OCI-LY7 (cell line): ENCODE results near the gene LMAN2L. TPM values are rescaled to one million over a fixed set of nuclear protein-coding genes. Genes with fewer than 3 reads are reported as not detected.
A peak's percentile ranks its signal among the peaks of the same experiment; 100 is the strongest.

ENCODE experiments used
- BruUV-seq: library from RNA; stranded (reverse); fragments of 400-500 nt; replicated peaks from 2 replicates; lab custom pipeline; 2021; lab: Mats Ljungman, UMichigan
- CTCF ChIA-PET: fragments of 300-600 bp; sonication (Branson Sonifier 250); formaldehyde crosslinking; loops from one replicate; lab custom pipeline; 2022; ENCODE audit warnings: antibody characterized with exemption; ENCODE audit not compliant: unreplicated experiment; lab: Charles Lee
- POLR2A ChIA-PET: fragments of 300-600 bp; sonication (Branson Sonifier 250); formaldehyde crosslinking; loops from one replicate; lab custom pipeline; 2022; ENCODE audit warnings: antibody characterized with exemption; lab: Charles Lee
- DNase-seq: peaks from one replicate; pipeline ENCODE4 v3.0.0-alpha.2; 2015; ENCODE audit warnings: low spot score
- H2AFZ ChIP-seq: fragments of 200-600 bp; sonication (generic), shearing (Covaris generic); 2 replicates; pipeline ENCODE4 v1.6.1; 2014; ENCODE audit warnings: mild to moderate bottlenecking, antibody characterized with exemption, low read length, moderate library complexity
- H3K27ac ChIP-seq: fragments of 200-600 bp; sonication (generic); 2 replicates; pipeline ENCODE4 v1.5.1; 2014; ENCODE audit warnings: mixed run types, low read depth, mild to moderate bottlenecking, moderate library complexity, low read length, inconsistent platforms; ENCODE audit not compliant: poor library complexity, severe bottlenecking
- H3K36me3 ChIP-seq: fragments of 200-600 bp; sonication (generic); 2 replicates; pipeline ENCODE4 v1.6.1; 2014; ENCODE audit warnings: mild to moderate bottlenecking, antibody characterized with exemption, low read length, moderate library complexity, mixed read lengths; ENCODE audit not compliant: insufficient read depth
- H3K4me1 ChIP-seq: fragments of 200-600 bp; sonication (generic); 2 replicates; pipeline ENCODE4 v1.5.1; 2014; ENCODE audit warnings: mild to moderate bottlenecking, low read length; ENCODE audit not compliant: insufficient read depth, poor library complexity, severe bottlenecking
- H3K4me2 ChIP-seq: fragments of 200-600 bp; sonication (generic); 2 replicates; pipeline ENCODE4 v1.6.1; 2014; ENCODE audit warnings: mild to moderate bottlenecking, low read length
- H3K4me3 ChIP-seq: fragments of 200-600 bp; sonication (generic); 2 replicates; pipeline ENCODE4 v1.5.1; 2014; ENCODE audit warnings: mild to moderate bottlenecking, low read depth, low read length; ENCODE audit not compliant: poor library complexity, severe bottlenecking
- H3K79me2 ChIP-seq: fragments of 200-600 bp; sonication (generic); 2 replicates; pipeline ENCODE4 v1.6.1; 2016; ENCODE audit warnings: low read depth, mild to moderate bottlenecking, low read length, moderate library complexity, mixed read lengths; ENCODE audit not compliant: insufficient read depth
- H3K9me2 ChIP-seq: fragments of 200-600 bp; sonication (generic); 2 replicates; pipeline ENCODE4 v1.6.1; 2016; ENCODE audit warnings: mild to moderate bottlenecking, low read length, mixed read lengths; ENCODE audit not compliant: insufficient read depth
- H3K9me3 ChIP-seq: fragments of 200-600 bp; sonication (generic); 2 replicates; pipeline ENCODE4 v1.6.1; 2014; ENCODE audit warnings: mild to moderate bottlenecking, mixed run types, low read length, mixed read lengths
- H4K20me1 ChIP-seq: fragments of 200-600 bp; sonication (generic); 2 replicates; pipeline ENCODE4 v1.6.1; 2014; ENCODE audit warnings: mild to moderate bottlenecking, antibody characterized with exemption, low read length, moderate library complexity, mixed read lengths; ENCODE audit not compliant: insufficient read depth
- CTCF ChIP-seq: fragments of 200-600 bp; sonication (generic); conservative IDR thresholded peaks from 2 replicates; pipeline ENCODE4 v1.5.1; 2014; ENCODE audit warnings: mild to moderate bottlenecking, antibody characterized with exemption, low read length, moderate library complexity, mixed read lengths
- EZH2phosphoT487 ChIP-seq: fragments of 200-600 bp; sonication (generic); IDR thresholded peaks from 2 replicates; pipeline ENCODE4 v1.6.1; 2018; ENCODE audit warnings: low read depth, borderline replicate concordance, mild to moderate bottlenecking, mixed run types, antibody characterized with exemption, low read length, moderate library complexity, mixed read lengths
- intact Hi-C: fragments of 100-400 bp; cut with micrococcal nuclease; formaldehyde crosslinking; loops from one replicate; pipeline ENCODE4 v1.10.0; 2022; ENCODE audit not compliant: unreplicated experiment
- total RNA-seq, 2 experiments: library from RNA; depleted of rRNA in 1 of 2; stranded (reverse); fragments of >200 nt in 1 of 2; shearing (Covaris generic) in 1 of 2; gene quantifications; 2 replicates each; pipeline ENCODE4 v1.2.3, GENCODE V29; 2014 to 2022

The LMAN2L gene
- total RNA-seq, 2 experiments from 2014 or later: 11.3 to 12.9 TPM

GRCh38 chr2:96760986-96761832 lies 21.3 kb upstream of the LMAN2L start:
- H3K79me2 ChIP-seq: peaks cover 26% of the 10 kb centered on the region; the same call in 1 of the 2 replicates
- BruUV-seq: no TSS peak
- POLR2A ChIA-PET: interaction anchor here (0.6 to 6.5 kb wide), 3 partner anchors 13 to 123 kb away, joined by 5 to 44 read pairs (median 6); partner anchors contain the start of gene KANSL3

GRCh38 chr2:96760036-96760985 lies 20.4 kb upstream of the LMAN2L start, which contains the start of gene CNNM4:
Gene CNNM4 (plus strand): TSS chr2:96760902. CDS start chr2:96761000, 98 bp downstream.
- intact Hi-C loops: loop anchor here (5.0 kb wide), 3 partner anchors 57 to 123 kb away; partner anchors contain the start of genes ANKRD39, CNNM3 and KANSL3
- ChIA-PET POLR2A (interaction anchor here (0.9 to 6.5 kb wide), 2 partner anchors 14 to 55 kb away, joined by 3 to 44 read pairs; no protein-coding TSS in a partner anchor), CTCF (interaction anchor here (0.6 to 1.3 kb wide), 2 partner anchors 14 to 19 kb away, joined by 4 to 5 read pairs; no protein-coding TSS in a partner anchor)
- Histone ChIP-seq H3K9me2 (no peaks in the 10 kb centered on the region), H4K20me1 (peaks cover 6% of the 10 kb centered on the region; the same call in 1 of the 2 replicates), H3K27ac (peak within 1 kb of the TSS; percentile 37), H3K36me3 (no peaks in the 10 kb centered on the region), H3K4me2 (peak within 1 kb of the TSS; percentile 87), H3K4me1 (peaks cover 45% of the 10 kb centered on the region), H3K79me2 (peaks cover 23% of the 10 kb centered on the region; the same call in 1 of the 2 replicates), H3K4me3 (peak within 1 kb of the TSS; percentile 69), H2AFZ (peak within 1 kb of the TSS; percentile 88), H3K9me3 (no peaks in the 10 kb centered on the region)
- no TSS peak for BruUV-seq
- DNase-seq: peak; percentile 95
- no peak for TF ChIP-seq EZH2phosphoT487
- 0 out of 2 replicates have a peak, but pooled peaks have one; percentile 3 for TF ChIP-seq CTCF

More at GRCh38 chr2:96760986-96761832, 21.3 kb upstream of the LMAN2L start:
- Histone ChIP-seq H3K4me1 (peaks cover 46% of the 10 kb centered on the region), H3K4me3 (peak overlapping the region; percentile 69), H3K9me3 (no peaks in the 10 kb centered on the region), H3K36me3 (no peaks in the 10 kb centered on the region), H4K20me1 (peaks cover 6% of the 10 kb centered on the region; the same call in 1 of the 2 replicates), H3K4me2 (peak overlapping the region; percentile 87), H3K9me2 (no peaks in the 10 kb centered on the region), H3K27ac (no peak overlapping the region), H2AFZ (no peak overlapping the region)
- CTCF ChIA-PET: interaction anchor here (1.3 to 3.4 kb wide), 3 partner anchors 13 to 31 kb away, joined by 3 to 20 read pairs (median 5); no protein-coding TSS in a partner anchor
- DNase-seq: peak; percentile 30
- intact Hi-C loops: loop anchor here (5.0 kb wide), 3 partner anchors 56 to 124 kb away; partner anchors contain the start of genes ANKRD39, CNNM3 and KANSL3
- peak; percentile 65 for TF ChIP-seq CTCF
- no peak for TF ChIP-seq EZH2phosphoT487
